Esophagus squamous epithelium (tissue), 4 donors: ENCODE results near the gene FAM131B.
A peak's percentile ranks its signal among the peaks of the same experiment; 100 is the strongest.

Source experiments
- POLR2A ChIP-seq, 4 donors: fragments of 450-650 bp; IDR thresholded peaks; one replicate each; pipeline ENCODE4 v1.6.1; 2017; ENCODE audit warnings: antibody characterized with exemption in 4 of 4, mild to moderate bottlenecking in 4 of 4, moderate library complexity in 3 of 4
- TF ChIP-seq, protein P1 (sequence below), 6 experiments: fragments of 450-650 bp in 4 of 6; fragments of 200-600 bp in 2 of 6; sonication (generic) in 2 of 6; IDR thresholded peaks; one replicate each; pipeline ENCODE4 v1.5.1; 2016 to 2019; ENCODE audit warnings: antibody characterized with exemption in 6 of 6, mild to moderate bottlenecking in 4 of 6, moderate library complexity in 4 of 6

DNA sequence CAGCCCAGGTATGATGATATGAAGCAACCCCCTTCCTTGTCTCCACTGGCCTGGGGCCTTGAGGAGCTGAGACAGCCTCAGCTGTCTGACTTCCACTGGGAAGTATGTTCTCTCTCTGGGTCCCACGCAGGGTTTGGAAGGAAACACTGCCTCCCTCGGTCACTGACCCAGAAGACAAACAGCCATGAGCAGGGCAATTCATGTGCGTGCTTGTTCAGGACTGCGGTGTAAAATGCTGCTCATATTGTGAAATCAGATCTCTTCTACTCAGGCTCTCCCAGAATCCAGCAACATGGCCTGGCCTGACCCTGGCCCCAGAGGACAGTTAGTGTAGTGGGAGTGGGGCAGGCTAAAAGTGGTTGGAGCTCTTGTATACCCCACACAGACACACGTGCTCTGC, 43.9 kb downstream of the FAM131B start:
- TF ChIP-seq, protein P1, sequence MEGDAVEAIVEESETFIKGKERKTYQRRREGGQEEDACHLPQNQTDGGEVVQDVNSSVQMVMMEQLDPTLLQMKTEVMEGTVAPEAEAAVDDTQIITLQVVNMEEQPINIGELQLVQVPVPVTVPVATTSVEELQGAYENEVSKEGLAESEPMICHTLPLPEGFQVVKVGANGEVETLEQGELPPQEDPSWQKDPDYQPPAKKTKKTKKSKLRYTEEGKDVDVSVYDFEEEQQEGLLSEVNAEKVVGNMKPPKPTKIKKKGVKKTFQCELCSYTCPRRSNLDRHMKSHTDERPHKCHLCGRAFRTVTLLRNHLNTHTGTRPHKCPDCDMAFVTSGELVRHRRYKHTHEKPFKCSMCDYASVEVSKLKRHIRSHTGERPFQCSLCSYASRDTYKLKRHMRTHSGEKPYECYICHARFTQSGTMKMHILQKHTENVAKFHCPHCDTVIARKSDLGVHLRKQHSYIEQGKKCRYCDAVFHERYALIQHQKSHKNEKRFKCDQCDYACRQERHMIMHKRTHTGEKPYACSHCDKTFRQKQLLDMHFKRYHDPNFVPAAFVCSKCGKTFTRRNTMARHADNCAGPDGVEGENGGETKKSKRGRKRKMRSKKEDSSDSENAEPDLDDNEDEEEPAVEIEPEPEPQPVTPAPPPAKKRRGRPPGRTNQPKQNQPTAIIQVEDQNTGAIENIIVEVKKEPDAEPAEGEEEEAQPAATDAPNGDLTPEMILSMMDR (IDR thresholded peaks at IDR 0.05): peak in 2 of 6 experiments; percentile 16 to 31
- TF ChIP-seq POLR2A (IDR thresholded peaks at IDR 0.05): no peak
